Activated CD8-positive, alpha-beta memory T cell treated with anti-CD3 and anti-CD28 coated beads, Interleukin-2, amount 50 U/mL, for 1 hour (primary cell): ENCODE results near the gene TRIM65.
A peak's percentile ranks its signal among the peaks of the same experiment; 100 is the strongest.

Experiments used
- DNase-seq: peaks from one replicate; pipeline ENCODE4 v3.0.0-alpha.2; 2020; ENCODE audit errors: extremely low read depth

TRIM65 gene

GRCh38 chr17:75917917-75918445 is 21.2 kb upstream of the TRIM65 start:
- DNase-seq = no peak

DNA sequence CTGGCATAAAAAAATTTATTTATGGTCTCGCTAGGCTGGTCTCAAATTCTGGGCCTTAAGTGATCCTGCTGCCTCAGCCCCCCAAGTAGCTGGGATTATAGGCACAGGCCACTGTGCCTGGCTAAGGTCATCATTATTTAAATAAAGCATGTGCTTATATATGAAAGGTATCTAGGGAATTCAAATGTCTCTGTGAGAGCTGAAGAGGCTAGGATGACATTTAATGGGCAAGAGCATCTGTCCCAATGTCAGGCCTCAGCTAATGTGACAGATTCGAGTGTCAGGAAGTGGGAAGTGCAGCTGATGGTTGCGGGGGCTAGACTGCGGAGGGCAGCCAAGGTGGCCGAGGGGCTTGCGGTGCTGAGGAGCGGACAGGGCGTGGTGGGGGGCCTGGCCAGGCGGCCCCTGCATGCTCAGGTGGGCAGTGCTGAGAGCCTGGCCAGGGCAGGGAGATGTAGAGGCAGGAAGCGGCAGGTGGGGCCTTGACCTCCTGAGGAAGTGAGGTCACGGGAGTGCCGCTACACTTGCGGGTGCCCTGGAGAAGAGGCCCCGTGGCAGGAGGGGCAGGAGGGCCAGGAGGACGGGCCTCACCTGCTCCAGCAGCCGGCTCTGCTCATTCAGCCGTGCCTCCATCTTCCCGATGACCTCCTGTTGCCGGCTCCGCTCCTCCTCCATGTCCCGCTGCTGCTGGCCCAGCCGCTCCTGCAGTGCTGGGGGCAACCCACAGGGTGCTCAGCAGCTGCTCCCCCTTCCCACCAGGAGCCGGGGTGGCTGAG is 20.6 kb upstream of the TRIM65 start:
- DNase-seq = no peak

DNA sequence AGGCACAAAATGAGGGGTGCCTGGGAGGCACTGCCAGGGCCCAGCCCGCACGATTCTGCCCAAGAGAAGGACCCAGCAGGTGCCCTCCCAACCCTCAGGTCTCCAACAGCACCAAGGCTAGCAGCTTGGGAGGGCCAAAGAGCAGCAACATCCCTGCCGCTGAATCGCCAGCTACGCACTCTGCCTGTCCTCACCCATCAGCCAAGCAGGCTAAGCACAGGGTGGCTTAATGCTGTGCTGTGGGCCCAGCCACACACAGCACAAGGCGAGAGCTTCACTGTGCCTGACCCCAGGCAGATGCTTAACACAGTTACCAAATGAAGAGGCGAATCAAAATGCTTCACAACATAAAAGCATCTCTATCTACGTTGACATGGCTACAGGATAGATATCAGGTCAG is 18.5 kb upstream of the TRIM65 start:
- DNase-seq = no peak

GRCh38 chr17:75914643-75915267 is 18.0 kb upstream of the TRIM65 start:
- no peak for DNase-seq

DNA sequence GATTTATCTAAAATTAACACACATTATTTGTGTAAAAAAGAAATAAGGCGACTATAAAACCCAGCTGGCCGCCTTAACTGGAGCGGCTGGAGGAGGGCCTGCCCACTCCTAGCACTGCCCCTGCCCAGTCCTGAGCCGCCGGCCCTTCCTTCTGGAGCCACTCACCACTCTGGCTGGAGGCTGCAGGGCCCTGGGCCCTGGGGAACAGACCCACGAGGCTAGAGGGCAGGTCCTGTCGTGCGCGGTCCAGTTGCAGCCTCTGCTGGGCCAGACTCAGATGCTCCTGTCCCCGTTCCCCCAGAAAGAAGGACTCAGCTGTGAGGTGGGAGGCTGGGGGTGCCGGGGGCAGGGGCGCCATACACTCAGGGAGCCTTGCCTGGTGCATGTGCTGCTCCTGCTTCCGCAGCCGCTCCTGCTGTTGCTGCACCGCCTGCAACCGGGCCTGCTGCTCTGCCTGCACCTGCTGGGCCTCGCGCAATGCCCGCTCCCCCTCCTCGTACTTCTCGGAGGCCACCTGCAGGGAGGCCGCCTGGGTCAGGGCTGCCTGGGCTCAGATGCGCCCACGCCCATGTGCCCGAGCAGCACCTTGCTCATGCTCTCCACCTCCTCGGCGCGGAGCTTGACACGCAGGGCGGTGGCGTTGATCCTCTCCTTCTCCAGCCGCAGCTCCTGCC is 16.9 kb upstream of the TRIM65 start:
- no peak for DNase-seq

DNA sequence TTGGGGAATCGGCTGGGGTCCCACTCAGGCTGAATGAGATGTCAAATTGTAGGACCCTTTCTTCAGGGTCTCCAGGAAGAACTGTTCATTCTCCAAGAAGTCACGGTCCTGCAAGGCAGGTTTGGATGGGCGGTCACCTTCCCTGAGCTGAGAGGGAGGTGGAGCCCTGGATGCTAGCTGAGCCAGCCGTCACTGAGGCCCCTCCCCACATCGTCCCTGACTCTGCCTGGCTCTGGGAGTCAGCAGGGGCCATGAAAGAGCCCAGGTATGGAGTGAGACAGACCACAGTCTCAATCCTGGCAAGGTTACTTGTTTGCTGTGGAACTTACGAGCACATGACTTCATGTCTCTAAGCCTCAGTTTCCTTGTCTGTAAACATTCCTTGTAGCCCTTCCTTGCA is 13.9 kb upstream of the TRIM65 start:
- no peak for DNase-seq

DNA sequence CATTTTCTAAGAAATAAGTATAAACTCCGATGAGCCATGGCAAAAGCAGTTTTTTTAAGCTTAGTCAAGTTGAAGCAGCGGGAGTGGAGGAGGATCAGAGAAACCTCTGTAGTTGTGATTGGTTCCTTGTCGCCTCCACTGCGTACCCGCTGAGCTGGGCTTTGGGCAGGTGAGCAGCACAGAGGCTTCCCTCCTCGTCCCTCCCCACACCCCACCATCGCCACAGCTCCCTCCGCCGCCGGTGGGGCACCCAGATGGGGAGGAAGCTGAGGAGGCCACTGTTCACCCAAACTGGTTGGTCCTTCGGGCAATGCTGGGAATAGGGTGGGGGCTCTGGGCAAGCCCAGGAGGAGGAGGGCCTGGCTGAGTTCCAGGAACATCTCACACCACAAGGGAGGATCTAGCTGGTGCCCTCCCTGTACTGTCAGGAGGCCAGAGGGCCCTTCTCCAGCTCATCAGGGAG is 13.1 kb upstream of the TRIM65 start:
- DNase-seq = no peak

DNA sequence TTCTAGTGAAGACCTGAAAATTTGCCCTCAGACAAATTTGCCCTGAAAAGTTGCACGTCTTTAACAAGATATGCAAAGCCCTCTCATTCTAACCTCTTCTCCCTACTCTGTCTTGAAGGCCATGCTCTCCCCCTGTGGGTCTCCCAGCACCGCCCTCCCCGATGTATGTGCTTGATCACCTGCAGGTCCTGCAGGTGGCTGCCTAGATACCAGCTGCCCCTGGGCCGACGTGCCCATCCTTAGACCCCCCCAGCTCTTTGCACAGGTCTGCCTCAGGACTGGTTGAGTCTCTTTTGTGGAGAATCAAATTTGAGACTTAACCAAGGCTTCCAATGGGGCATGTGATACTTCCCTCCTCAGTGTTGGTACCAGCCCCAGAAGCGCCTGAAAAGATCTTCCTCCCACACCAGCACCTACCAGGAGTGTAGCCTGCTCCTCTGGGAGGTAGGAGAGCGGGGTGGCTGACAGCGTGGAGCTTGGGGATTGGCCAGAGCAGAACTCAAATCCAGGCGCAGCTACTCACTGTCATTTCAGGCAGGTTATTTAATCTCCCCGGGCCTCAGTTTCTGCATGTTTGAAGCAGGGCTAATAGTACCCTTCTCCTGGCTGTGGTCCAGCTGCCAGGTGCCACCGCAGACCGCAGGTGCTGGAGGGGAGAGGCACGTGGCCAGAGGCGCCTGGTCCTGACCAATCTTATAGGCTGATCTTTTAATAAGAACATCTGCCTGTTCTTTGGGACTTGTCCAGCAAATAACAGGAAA is 12.5 kb upstream of the TRIM65 start:
- DNase-seq = no peak

DNA sequence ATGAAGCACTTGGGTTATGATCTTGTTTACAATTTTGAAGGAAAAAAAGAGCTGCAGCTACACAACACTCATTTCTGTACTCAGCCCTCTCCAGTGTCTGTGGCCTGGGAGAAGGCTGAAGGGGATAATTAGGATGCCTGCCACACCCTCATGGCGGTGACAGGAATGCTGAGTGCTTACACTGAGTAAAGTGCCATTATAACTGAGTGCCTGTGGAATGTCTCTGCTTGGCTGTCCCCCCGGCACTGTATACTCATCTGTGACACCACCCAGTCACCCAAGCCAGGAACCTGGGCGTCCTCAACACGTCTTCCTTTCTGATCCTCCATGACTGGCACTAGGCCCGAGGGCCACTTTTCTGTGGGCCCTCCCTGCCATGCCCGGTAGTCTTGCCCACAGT is 11.4 kb upstream of the TRIM65 start:
- DNase-seq = no peak

DNA sequence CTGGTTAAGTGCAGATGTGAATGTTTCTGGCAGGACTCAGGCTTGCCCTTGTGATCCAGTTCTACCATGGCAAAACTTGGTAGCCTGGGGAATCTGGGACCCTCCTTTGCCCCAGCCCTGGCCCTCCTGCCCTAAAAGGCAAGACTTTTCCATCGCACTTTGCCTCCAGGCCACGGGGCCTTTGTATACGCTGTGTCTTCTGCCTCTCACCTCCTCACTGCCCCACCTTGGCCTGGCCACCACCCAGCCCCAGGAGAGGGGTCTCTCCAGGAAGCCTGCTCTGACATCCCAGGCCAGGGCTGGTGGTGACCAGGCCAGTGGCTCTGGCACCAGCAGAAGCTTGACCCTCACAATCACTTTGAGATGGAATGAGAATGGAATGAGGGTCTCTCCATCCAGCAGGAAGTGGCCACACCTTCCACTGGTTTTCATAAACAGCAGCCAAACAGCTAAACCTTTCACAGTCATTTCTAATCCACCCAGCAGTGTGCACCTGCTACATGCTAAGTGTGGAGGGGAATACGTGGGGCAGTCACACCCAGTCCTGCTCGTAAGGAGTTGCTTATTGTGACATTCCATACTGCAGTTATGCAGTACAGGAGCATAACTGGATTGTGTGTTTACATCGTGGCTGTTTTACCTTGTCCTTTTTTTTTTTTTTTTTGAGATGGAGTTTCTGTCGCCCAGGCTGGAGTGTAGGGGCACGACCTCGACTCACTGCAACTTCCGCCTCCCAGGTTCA is 9.6 kb upstream of the TRIM65 start:
- no peak for DNase-seq

- peak; percentile 74 for DNase-seq
These were observed 8.2 kb upstream of the TRIM65 start, which contains the start of gene MRPL38 for GRCh38 chr17:75904749-75905521. Gene MRPL38, minus strand, starts transcription at chr17:75904884. Its CDS starts 9 bp downstream, at chr17:75904875.

- no peak for DNase-seq
These were observed 5.7 kb upstream of the TRIM65 start for GRCh38 chr17:75902406-75902805.

DNA sequence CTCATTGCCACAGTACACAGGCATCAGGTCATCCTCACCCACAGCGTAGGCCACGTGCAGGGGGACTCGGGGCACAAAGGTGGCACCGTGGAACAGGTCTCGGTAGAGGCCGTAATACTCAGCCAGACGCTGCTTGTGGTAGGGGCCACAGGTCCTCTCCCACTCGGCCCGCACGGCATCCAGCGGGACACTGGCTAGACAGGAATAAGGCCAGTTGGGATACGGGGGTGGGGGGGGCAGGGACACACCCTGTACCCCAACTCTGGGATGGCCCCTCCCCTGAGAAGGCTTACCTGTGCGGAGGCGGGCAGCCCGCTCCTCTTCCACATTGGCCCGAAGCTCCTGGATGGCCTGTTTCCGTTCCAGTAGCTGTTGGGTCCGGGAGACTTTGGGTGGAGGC is 5.0 kb upstream of the TRIM65 start:
- no peak for DNase-seq

DNA sequence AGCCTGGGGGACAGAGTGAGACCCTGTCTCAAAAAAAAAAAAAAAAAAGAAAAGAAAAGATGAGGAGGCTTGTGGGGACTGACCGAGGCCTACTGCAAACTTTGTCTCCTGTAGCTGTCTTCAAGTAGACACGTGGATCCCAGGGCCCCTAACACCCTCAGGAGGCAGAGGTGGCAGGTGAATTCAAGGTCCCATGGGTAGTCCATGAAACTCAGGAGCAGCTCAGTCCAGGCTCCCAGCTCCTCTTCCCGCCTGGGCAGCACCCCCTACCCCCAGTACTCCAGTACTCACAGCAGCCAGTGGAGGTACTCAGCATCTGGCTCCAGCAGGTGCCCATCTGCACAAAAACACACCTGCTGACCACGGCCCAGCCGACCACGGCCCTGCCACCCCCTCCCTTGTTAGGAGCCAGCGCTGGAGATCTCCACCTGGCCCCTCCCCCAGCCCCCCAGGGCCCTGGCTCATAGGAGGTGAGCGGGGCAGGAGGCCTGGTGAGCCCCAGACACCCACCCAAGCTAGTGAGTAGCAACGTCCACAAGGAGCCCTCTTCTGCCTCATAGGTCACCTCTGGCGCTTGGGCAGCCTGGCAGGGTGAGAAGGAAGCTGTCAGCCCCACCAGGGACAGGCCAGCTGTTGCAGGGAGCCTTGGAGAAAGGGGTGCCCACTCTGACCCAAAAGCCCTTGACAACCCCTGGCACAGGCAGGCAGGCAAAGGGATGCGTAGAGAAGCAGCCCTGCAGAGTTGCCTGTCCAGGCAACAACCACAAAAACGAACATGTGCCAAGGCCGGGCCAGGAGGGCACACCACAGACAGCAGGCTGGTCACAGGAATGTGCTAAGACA is 4.2 kb upstream of the TRIM65 start:
- no peak for DNase-seq

GRCh38 chr17:75899767-75900468 is 3.2 kb upstream of the TRIM65 start:
- no peak for DNase-seq

- no peak for DNase-seq
These were observed 2.6 kb upstream of the TRIM65 start for GRCh38 chr17:75899353-75899752.

DNA sequence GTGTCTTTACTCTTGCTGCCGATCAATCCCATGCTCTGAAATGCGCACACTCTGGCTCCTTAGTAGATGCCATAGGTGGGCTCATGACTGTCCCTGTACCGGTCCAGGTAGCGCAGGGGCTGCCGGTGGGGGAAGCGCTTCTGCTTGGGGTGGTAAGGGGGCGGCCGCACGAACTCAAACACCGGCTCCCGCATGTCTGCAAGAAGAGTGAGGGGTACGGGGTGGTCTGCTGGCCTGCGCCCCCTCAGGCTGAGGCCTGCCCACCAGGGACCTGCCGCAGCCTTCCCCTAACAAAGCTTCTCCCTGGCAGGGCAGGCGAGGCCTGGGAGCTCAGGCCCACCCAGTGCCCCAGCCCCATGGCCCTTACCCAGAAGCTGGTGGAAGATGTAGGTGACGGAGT is 2.0 kb upstream of the TRIM65 start:
- DNase-seq = no peak

DNA sequence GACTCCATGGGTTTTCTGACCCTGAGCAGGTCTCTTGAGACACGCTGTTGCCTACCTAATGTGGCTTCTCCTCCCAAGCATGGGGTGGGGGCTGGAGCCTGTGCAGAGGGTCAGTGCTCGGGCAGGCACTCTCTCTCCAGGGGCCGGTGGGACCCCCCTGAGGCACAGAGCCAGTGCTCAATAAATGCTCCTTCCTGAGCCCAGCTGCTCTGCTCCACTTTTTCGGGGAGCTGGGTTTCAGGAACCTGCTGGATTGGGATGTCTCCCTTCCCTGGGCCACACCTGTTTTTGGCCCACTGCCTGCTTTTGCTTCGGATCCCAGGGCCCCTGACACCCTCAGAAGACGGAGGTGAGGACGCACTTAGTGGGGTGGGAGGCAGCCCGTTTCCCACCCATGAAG is 1.3 kb upstream of the TRIM65 start:
- no peak for DNase-seq
